H1 (cell line): ENCODE results near the gene THBS1. TPM values are rescaled to one million over a fixed set of nuclear protein-coding genes. Genes with fewer than 3 reads are reported as not detected.

Source experiments
- CTCF ChIA-PET: fragments of 300-600 bp; sonication (Branson Sonifier 250); formaldehyde crosslinking; loops from one replicate; lab custom pipeline; 2021; ENCODE audit not compliant: partially characterized antibody; lab: Charles Lee
- POLR2A ChIA-PET: fragments of 300-600 bp; sonication (Branson Sonifier 250); formaldehyde crosslinking; loops from one replicate; lab custom pipeline; 2021; ENCODE audit warnings: inconsistent platforms; ENCODE audit not compliant: partially characterized antibody; lab: Charles Lee
- DNase-seq, 2 experiments: peaks; one replicate each; pipeline versions ENCODE4 v3.0.0 to v3.0.0-alpha.2; 2010 to 2022; ENCODE audit warnings: low spot score in 2 of 2, low read depth in 1 of 2, mixed read lengths in 1 of 2
- FAIRE-seq: peaks from 2 replicates; lab custom pipeline; 2011; peaks lifted over from hg19 to GRCh38; lab: Jason Lieb, UNC
- H2AFZ ChIP-seq: 2 replicates; pipeline ENCODE4 v1.8.1; 2012; ENCODE audit warnings: low read length, inconsistent platforms
- H2AK5ac ChIP-seq: 2 replicates; pipeline ENCODE4 v1.6.1; 2013; ENCODE audit warnings: low read depth, low read length
- H2BK120ac ChIP-seq: replicated peaks from 2 replicates; pipeline ENCODE3; 2013; ENCODE audit warnings: low read depth, low read length, inconsistent platforms
- H2BK12ac ChIP-seq: 2 replicates; pipeline ENCODE4 v1.6.1; 2013; ENCODE audit warnings: low read depth, low read length
- H2BK15ac ChIP-seq: 2 replicates; pipeline ENCODE4 v1.6.1; 2013; ENCODE audit warnings: low read length
- H2BK20ac ChIP-seq: 2 replicates; pipeline ENCODE4 v1.6.1; 2013; ENCODE audit warnings: low read length
- H2BK5ac ChIP-seq: 2 replicates; pipeline ENCODE4 v1.6.1; 2013; ENCODE audit warnings: low read depth, low read length
- H3K14ac ChIP-seq: 2 replicates; pipeline ENCODE4 v1.6.1; 2013; ENCODE audit warnings: inconsistent platforms; ENCODE audit not compliant: insufficient read length
- H3K18ac ChIP-seq: 2 replicates; pipeline ENCODE4 v1.6.1; 2013; ENCODE audit warnings: low read length; ENCODE audit errors: extremely low read depth
- H3K23ac ChIP-seq: 2 replicates; pipeline ENCODE4 v1.6.1; 2013; ENCODE audit warnings: inconsistent platforms; ENCODE audit not compliant: insufficient read length
- H3K23me2 ChIP-seq: 2 replicates; pipeline ENCODE4 v1.6.1; 2013; ENCODE audit warnings: low read depth, low read length
- H3K27ac ChIP-seq: 2 replicates; pipeline ENCODE4 v1.6.1; 2011; ENCODE audit warnings: low read depth, low read length, inconsistent platforms
- H3K27me3 ChIP-seq, 4 experiments: replicated peaks in 1 of 4; 1 replicate in 1 of 4; 2 replicates in 3 of 4; pipeline versions ENCODE4 v1.6.1 to v1.8.1; 2011 to 2013; ENCODE audit warnings: low read length in 3 of 4, mild to moderate bottlenecking in 3 of 4, inconsistent platforms in 2 of 4, mixed read lengths in 2 of 4, moderate library complexity in 1 of 4; ENCODE audit not compliant: control insufficient read depth in 3 of 4, insufficient read depth in 3 of 4; ENCODE audit errors: extremely low read depth in 1 of 4
- H3K36me3 ChIP-seq, 4 experiments: 2 replicates each; pipeline versions ENCODE4 v1.6.1 to v1.8.1; 2011 to 2013; ENCODE audit warnings: mild to moderate bottlenecking in 4 of 4, low read length in 3 of 4, moderate library complexity in 2 of 4, control low read depth in 1 of 4, inconsistent platforms in 1 of 4; ENCODE audit not compliant: insufficient read depth in 4 of 4, control insufficient read depth in 2 of 4
- H3K4ac ChIP-seq: replicated peaks from 2 replicates; pipeline ENCODE3; 2013; ENCODE audit warnings: low read length, low read depth, mixed read lengths, inconsistent platforms; ENCODE audit not compliant: insufficient read length
- H3K4me1 ChIP-seq, 4 experiments: replicated peaks in 1 of 4; 1 replicate in 1 of 4; 2 replicates in 3 of 4; pipeline versions ENCODE4 v1.6.1 to v1.8.1; 2011 to 2013; ENCODE audit warnings: low read length in 3 of 4, inconsistent platforms in 2 of 4, mixed read lengths in 1 of 4; ENCODE audit not compliant: insufficient read depth in 4 of 4, control insufficient read depth in 3 of 4
- H3K4me2 ChIP-seq, 2 experiments: 2 replicates each; pipeline versions ENCODE4 v1.6.1 to v1.8.1; 2011 to 2013; ENCODE audit warnings: low read depth in 2 of 2, low read length in 2 of 2, control low read depth in 1 of 2, inconsistent platforms in 1 of 2, mild to moderate bottlenecking in 1 of 2; ENCODE audit not compliant: insufficient read depth in 1 of 2
- H3K4me3 ChIP-seq, 4 experiments: fragments of 200-600, 300-600 bp in 1 of 4; sonication (generic), shearing (Covaris generic), sonication (Bioruptor Twin) in 1 of 4; 2 replicates each; pipeline versions ENCODE4 v1.5.1 to v1.8.1; 2011 to 2016; ENCODE audit warnings: low read length in 4 of 4, low read depth in 3 of 4, control low read depth in 2 of 4, inconsistent platforms in 2 of 4, mild to moderate bottlenecking in 2 of 4, mixed read lengths in 1 of 4, moderate library complexity in 1 of 4; ENCODE audit not compliant: insufficient read depth in 2 of 4; ENCODE audit errors: extremely low read depth in 1 of 4
- H3K56ac ChIP-seq: replicated peaks from 2 replicates; pipeline ENCODE3; 2013; ENCODE audit warnings: low read depth, mild to moderate bottlenecking, mixed read lengths, low read length, inconsistent platforms; ENCODE audit not compliant: insufficient read length
- H3K79me1 ChIP-seq: 2 replicates; pipeline ENCODE4 v1.6.1; 2013; ENCODE audit warnings: low read depth, low read length, control low read depth
- H3K79me2 ChIP-seq, 2 experiments: 2 replicates each; pipeline versions ENCODE4 v1.6.1 to v1.8.1; 2012 to 2013; ENCODE audit warnings: low read length in 2 of 2, mild to moderate bottlenecking in 2 of 2, inconsistent platforms in 1 of 2; ENCODE audit not compliant: insufficient read depth in 2 of 2, control insufficient read depth in 1 of 2
- H3K9ac ChIP-seq, 4 experiments: replicated peaks in 1 of 4; 1 replicate in 1 of 4; 2 replicates in 3 of 4; pipeline versions ENCODE4 v1.6.1 to v1.8.1; 2011 to 2013; ENCODE audit warnings: low read depth in 3 of 4, low read length in 3 of 4, control low read depth in 2 of 4, mild to moderate bottlenecking in 2 of 4, moderate library complexity in 2 of 4, inconsistent platforms in 1 of 4; ENCODE audit errors: extremely low read depth in 1 of 4
- H3K9me3 ChIP-seq, 2 experiments: 2 replicates each; pipeline versions ENCODE4 v1.6.1 to v1.8.1; 2012 to 2013; ENCODE audit warnings: mild to moderate bottlenecking in 2 of 2, moderate library complexity in 2 of 2, control low read depth in 1 of 2, inconsistent platforms in 1 of 2, low read depth in 1 of 2, low read length in 1 of 2, mixed read lengths in 1 of 2; ENCODE audit not compliant: insufficient read depth in 2 of 2
- H4K20me1 ChIP-seq, 2 experiments: replicated peaks in 1 of 2; 2 replicates each; pipeline versions ENCODE3 to v1.8.1; 2011 to 2013; ENCODE audit warnings: inconsistent platforms in 2 of 2, low read length in 2 of 2, mild to moderate bottlenecking in 1 of 2; ENCODE audit not compliant: insufficient read depth in 2 of 2, control insufficient read depth in 1 of 2
- H4K5ac ChIP-seq: 2 replicates; pipeline ENCODE4 v1.6.1; 2013; ENCODE audit warnings: low read length, low read depth, mixed read lengths, inconsistent platforms; ENCODE audit not compliant: insufficient read length
- H4K8ac ChIP-seq: 2 replicates; pipeline ENCODE4 v1.8.0; 2013; ENCODE audit warnings: mild to moderate bottlenecking, moderate library complexity, low read length, inconsistent platforms; ENCODE audit not compliant: insufficient read depth; ENCODE audit errors: extremely low read depth
- H4K91ac ChIP-seq: replicated peaks from 2 replicates; pipeline ENCODE3; 2013; ENCODE audit warnings: low read length, mixed read lengths, inconsistent platforms; ENCODE audit not compliant: insufficient read length
- SAP30 ChIP-seq: fragments of 300-600 bp; sonication (generic); IDR thresholded peaks from 2 replicates; pipeline ENCODE4 v1.7.1; 2012; ENCODE audit warnings: low read length, moderate library complexity, mild to moderate bottlenecking, inconsistent platforms; ENCODE audit not compliant: insufficient read depth, insufficient replicate concordance
- SP4 ChIP-seq: IDR thresholded peaks from 2 replicates; pipeline ENCODE4 v1.6.1; 2012; ENCODE audit warnings: low read length, inconsistent platforms
- WGBS, 2 experiments: shearing (Covaris generic) in 1 of 2; methylation state at CpG; one replicate each; pipeline versions ENCODE4 v1.1.6 to v1.1.7; 2013 to 2015; ENCODE audit warnings: low lambda C conversion rate in 2 of 2, mixed read lengths in 2 of 2, inconsistent platforms in 1 of 2, low coverage in 1 of 2, missing lambda C conversion rate in 1 of 2; ENCODE audit not compliant: insufficient replicate concordance in 2 of 2, insufficient coverage in 1 of 2, insufficient read length in 1 of 2; ENCODE audit errors: extremely low coverage in 1 of 2, missing lambda C conversion rate in 1 of 2; 5-methylcytosine and 5-hydroxymethylcytosine counted together
- polyA plus RNA-seq, 7 experiments: library from polyadenylated mRNA; depleted of rRNA in 3 of 7; stranded (reverse) in 5 of 7; unstranded in 2 of 7; fragments of >200 nt in 5 of 7; fragments of 200-250 nt in 2 of 7; gene quantifications; 1 replicate in 5 of 7; 2 replicates in 1 of 7; 4 replicates in 1 of 7; pipeline versions ENCODE4 v1.2.1 to v1.2.3, GENCODE V29; 2011 to 2013; ENCODE audit warnings: missing spikeins in 2 of 7, mixed read lengths in 2 of 7
- total RNA-seq: library from RNA; stranded (reverse); fragmentation: NEBNext Ultra II Directional; extraction: Animal tissue kit (Norgen Biotek cat#: 25700); gene quantifications from 2 replicates; pipeline ENCODE4 v1.2.1, GENCODE V29; 2021

The THBS1 gene
- total and polyA plus RNA-seq, 2 of the 8 experiments (the other 6 are each of a cell fraction or from before 2014, with no cell fraction given) = 10.3 to 63.3 TPM

GRCh38 chr15:39573844-39574243 is 7.0 kb upstream of the THBS1 start:
- no peak overlapping the region for H2AFZ ChIP-seq
- no peak for TF ChIP-seq SP4
- no peak for TF ChIP-seq SAP30
- TF ChIP-seq, all 59 proteins: peak for 0
- H3K9me3 ChIP-seq = no peaks in the 10 kb centered on the region

More at GRCh38 chr15:39573844-39574243, 7.0 kb upstream of the THBS1 start:
- Histone ChIP-seq H3K56ac (no peak overlapping the region), H3K27ac (no peak overlapping the region), H3K79me1 (no peaks in the 10 kb centered on the region), H3K14ac (no peak overlapping the region), H2BK12ac (no peak overlapping the region), H3K23me2 (no peaks in the 10 kb centered on the region), H2BK20ac (no peak overlapping the region), H2AK5ac (no peak overlapping the region), H4K91ac (no peak overlapping the region), H4K20me1 (no peaks in the 10 kb centered on the region), H2BK5ac (no peak overlapping the region), H2BK120ac (no peak overlapping the region), H3K9ac (no peak overlapping the region), H2BK15ac (no peak overlapping the region), H3K79me2 (no peaks in the 10 kb centered on the region), H3K36me3 (no peaks in the 10 kb centered on the region), H3K4ac (no peak overlapping the region), H3K4me2 (no peak overlapping the region), H3K18ac (no peak overlapping the region), H3K4me1 (peaks cover 0 to 2% (median under 1%) of the 10 kb centered on the region in 4 experiments; a peak in 2 of 7 replicates), H3K4me3 (no peak overlapping the region), H4K5ac (no peak overlapping the region), H4K8ac (no peak overlapping the region), H3K23ac (no peak overlapping the region), H3K27me3 (no peaks in the 10 kb centered on the region; a peak in 2 of 7 replicates)
- ChIA-PET CTCF (interaction anchor here (0.6 kb wide), 1 partner anchor 31 kb away, joined by 3 read pairs; no protein-coding TSS in a partner anchor), POLR2A (no interaction called here)
- no peak for FAIRE-seq
- 96% methylated on average over 4 of the region's 4 CpGs; no CpG with 5 or more reads in 1 of the 2 experiments for WGBS, 2 experiments
- DNase-seq = no peak
